Calu3 (cell line): Measurements from ENCODE around the gene CIT. TPM values are rescaled to one million over a fixed set of nuclear protein-coding genes. Genes with fewer than 3 reads are reported as not detected.

Experiments used
- BruUV-seq: library from RNA; stranded (reverse); fragments of 400-500 nt; replicated peaks from 2 replicates; lab custom pipeline; 2021; lab: Mats Ljungman, UMichigan
- CTCF ChIA-PET: fragments of 300-600 bp; sonication (Branson Sonifier 250); formaldehyde crosslinking; loops from one replicate; lab custom pipeline; 2022; ENCODE audit warnings: antibody characterized with exemption; lab: Charles Lee
- DNase-seq: peaks from one replicate; pipeline ENCODE4 v3.0.0; 2022
- H3K27ac Mint-ChIP-seq: one replicate; pipeline ENCODE4 v1.8.0; 2022; ENCODE audit warnings: mixed read lengths; ENCODE audit not compliant: unreplicated experiment
- H3K27me3 Mint-ChIP-seq: one replicate; pipeline ENCODE4 v1.8.0; 2022; ENCODE audit warnings: mixed read lengths; ENCODE audit not compliant: unreplicated experiment
- H3K36me3 Mint-ChIP-seq: one replicate; pipeline ENCODE4 v1.8.0; 2022; ENCODE audit warnings: mild to moderate bottlenecking, moderate library complexity, mixed read lengths; ENCODE audit not compliant: insufficient read depth, unreplicated experiment
- H3K4me1 Mint-ChIP-seq: one replicate; pipeline ENCODE4 v1.8.0; 2022; ENCODE audit warnings: mild to moderate bottlenecking, low read depth, mixed read lengths; ENCODE audit not compliant: unreplicated experiment
- H3K4me3 Mint-ChIP-seq: one replicate; pipeline ENCODE4 v1.8.0; 2022; ENCODE audit warnings: mild to moderate bottlenecking, low read depth, moderate library complexity, mixed read lengths; ENCODE audit not compliant: unreplicated experiment
- H3K9me3 Mint-ChIP-seq: one replicate; pipeline ENCODE4 v1.8.0; 2022; ENCODE audit warnings: low read depth, mixed read lengths; ENCODE audit not compliant: unreplicated experiment
- intact Hi-C: fragments of 100-400 bp; cut with micrococcal nuclease; formaldehyde crosslinking; loops from one replicate; pipeline ENCODE4 v1.10.0; 2022; ENCODE audit not compliant: unreplicated experiment
- total RNA-seq: library from RNA; stranded (reverse); gene quantifications from 2 replicates; pipeline ENCODE4 v1.2.3, GENCODE V29; 2022
- TF ChIP-seq, protein P1 (sequence below): fragments of 200-600 bp; IDR thresholded peaks from one replicate; pipeline ENCODE4 v1.8.0; 2022; ENCODE audit warnings: antibody characterized with exemption; ENCODE audit not compliant: unreplicated experiment

Gene CIT
- total RNA-seq, 1 experiment from 2014 or later, result 82.3 TPM

DNA sequence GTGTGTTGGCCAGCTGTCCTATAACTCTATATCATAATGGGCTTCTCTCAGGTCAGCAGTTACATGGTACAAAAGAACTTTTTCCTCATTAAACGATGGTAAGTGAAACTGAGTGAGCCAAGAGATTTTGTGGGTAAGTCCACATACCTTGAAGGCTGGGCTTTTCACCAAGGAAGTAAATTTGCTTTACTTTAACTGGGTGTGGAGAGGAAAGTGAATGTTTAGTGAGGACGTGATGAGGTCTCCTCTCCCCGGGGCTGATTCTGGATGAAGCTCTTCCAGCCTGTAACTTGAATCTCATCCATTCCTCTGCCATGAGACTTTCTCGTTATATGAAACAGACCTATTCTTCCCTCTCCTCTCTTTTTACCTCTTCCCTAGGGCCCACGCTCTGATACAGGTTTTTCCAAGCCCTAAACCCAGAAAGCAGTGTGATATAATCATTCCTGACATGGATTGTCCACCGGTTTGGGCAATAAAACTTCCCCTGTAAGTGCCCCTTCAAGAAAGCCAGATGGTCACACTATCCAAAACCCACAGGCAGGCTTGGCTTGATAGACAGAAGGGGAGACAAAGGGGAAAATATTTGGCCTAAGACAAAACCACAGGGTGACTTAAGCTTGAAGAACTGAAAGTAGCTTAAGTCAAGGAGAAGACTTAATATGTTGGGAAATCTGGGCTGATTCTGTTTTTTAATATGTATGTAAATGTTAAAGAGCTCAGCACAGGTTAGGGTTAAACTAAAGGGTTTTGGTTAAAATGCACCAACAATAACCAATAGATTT lies 50.3 kb downstream of the CIT start:
- intact Hi-C loops, result no loop called here
- Mint-ChIP-seq H3K27me3 (no peaks in the 10 kb centered on the region), H3K9me3 (no peaks in the 10 kb centered on the region), H3K4me3 (no peak overlapping the region), H3K36me3 (no peaks in the 10 kb centered on the region), H3K4me1 (no peaks in the 10 kb centered on the region), H3K27ac (no peak overlapping the region)
- BruUV-seq, result no TSS peak
- TF ChIP-seq, protein P1, sequence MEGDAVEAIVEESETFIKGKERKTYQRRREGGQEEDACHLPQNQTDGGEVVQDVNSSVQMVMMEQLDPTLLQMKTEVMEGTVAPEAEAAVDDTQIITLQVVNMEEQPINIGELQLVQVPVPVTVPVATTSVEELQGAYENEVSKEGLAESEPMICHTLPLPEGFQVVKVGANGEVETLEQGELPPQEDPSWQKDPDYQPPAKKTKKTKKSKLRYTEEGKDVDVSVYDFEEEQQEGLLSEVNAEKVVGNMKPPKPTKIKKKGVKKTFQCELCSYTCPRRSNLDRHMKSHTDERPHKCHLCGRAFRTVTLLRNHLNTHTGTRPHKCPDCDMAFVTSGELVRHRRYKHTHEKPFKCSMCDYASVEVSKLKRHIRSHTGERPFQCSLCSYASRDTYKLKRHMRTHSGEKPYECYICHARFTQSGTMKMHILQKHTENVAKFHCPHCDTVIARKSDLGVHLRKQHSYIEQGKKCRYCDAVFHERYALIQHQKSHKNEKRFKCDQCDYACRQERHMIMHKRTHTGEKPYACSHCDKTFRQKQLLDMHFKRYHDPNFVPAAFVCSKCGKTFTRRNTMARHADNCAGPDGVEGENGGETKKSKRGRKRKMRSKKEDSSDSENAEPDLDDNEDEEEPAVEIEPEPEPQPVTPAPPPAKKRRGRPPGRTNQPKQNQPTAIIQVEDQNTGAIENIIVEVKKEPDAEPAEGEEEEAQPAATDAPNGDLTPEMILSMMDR, result no peak
- CTCF ChIA-PET, result no interaction called here
- DNase-seq, result no peak

DNA sequence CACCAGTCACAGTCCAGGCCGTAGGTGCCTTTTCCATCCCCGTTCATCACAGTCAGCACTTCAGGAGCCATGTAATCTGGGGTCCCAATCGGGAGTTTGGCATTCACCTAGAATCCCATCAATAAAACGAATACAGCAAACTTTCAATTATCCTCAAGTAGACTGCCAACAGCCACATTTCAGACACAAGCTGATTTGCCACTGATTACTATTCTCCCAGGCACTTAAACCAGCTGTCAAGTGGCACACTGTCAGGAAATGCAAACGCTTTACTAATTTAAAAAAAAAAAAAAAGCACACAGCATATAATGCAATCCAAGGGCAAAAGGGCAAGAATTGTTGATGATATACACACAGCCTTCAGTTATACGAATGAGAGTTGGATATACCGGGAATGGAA lies 51.9 kb downstream of the CIT start:
- no peak for DNase-seq
- no TSS peak for BruUV-seq
- TF ChIP-seq, protein P1, result no peak
- CTCF ChIA-PET, result no interaction called here
- intact Hi-C loops, result no loop called here
- no peaks in the 10 kb centered on the region for H3K9me3 Mint-ChIP-seq
- no peaks in the 10 kb centered on the region for H3K36me3 Mint-ChIP-seq
- no peaks in the 10 kb centered on the region for H3K4me1 Mint-ChIP-seq
- no peaks in the 10 kb centered on the region for H3K27me3 Mint-ChIP-seq
- no peak overlapping the region for H3K27ac Mint-ChIP-seq
- H3K4me3 Mint-ChIP-seq, result no peak overlapping the region

DNA sequence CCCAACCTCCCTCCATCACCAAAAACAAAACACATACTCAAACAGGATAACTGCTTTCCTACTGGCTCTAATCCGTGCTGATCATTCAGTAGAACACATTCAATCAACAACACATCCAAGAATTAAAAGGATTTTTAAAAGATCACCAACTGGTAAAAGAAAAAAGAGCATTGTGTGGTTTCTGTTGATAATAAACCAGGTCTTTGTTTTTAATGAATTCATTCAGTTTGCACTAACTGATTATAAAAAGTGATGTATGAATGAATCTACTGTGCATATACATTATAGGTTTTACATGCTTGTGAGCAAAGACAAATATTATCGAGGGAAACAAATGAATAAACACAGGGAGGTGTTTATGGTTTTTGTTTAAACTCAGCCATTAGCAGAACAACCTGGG lies 55.1 kb downstream of the CIT start:
- intact Hi-C loops, result no loop called here
- H3K4me3 Mint-ChIP-seq, result no peak overlapping the region
- no peaks in the 10 kb centered on the region for H3K36me3 Mint-ChIP-seq
- H3K27me3 Mint-ChIP-seq, result no peaks in the 10 kb centered on the region
- BruUV-seq, result no TSS peak
- H3K4me1 Mint-ChIP-seq, result no peaks in the 10 kb centered on the region
- no peaks in the 10 kb centered on the region for H3K9me3 Mint-ChIP-seq
- CTCF ChIA-PET, result no interaction called here
- TF ChIP-seq, protein P1, result no peak
- DNase-seq, result no peak
- H3K27ac Mint-ChIP-seq, result no peak overlapping the region

DNA sequence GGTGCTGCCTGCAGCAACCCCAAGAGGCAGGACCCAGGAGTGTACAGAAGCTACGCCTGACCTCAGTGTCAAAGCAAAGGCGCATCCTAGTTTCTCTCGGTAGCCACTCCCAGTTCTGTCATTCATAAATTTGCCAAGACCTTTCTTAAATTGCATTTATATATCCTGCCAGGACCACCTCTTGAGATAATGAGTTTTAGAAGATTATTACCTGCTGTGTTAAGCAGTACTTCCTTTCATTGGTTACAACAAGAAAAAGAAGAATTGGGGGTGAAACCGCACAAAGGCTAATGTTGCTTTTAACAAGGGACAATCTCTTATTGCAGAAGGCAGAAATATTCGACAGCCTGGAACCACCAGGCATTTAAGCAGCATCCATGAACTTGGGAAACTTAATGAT lies 57.8 kb downstream of the CIT start:
- Mint-ChIP-seq H3K4me1 (no peaks in the 10 kb centered on the region), H3K27ac (no peak overlapping the region), H3K4me3 (no peak overlapping the region), H3K9me3 (no peaks in the 10 kb centered on the region), H3K27me3 (no peaks in the 10 kb centered on the region), H3K36me3 (no peaks in the 10 kb centered on the region)
- CTCF ChIA-PET, result no interaction called here
- DNase-seq, result no peak
- intact Hi-C loops, result no loop called here
- TF ChIP-seq, protein P1, result no peak
- no TSS peak for BruUV-seq
